GM12878 (cell line): ENCODE measurements around the gene TAS2R30. TPM values are rescaled to one million over a fixed set of nuclear protein-coding genes. Genes with fewer than 3 reads are reported as not detected.

Source experiments
- ATAC-seq: fragments of 200-7000 bp; cut with Tn5 transposase; 3 replicates; pipeline ENCODE4 v1.9.1; 2020; ENCODE audit warnings: mild to moderate bottlenecking, moderate library complexity
- BruUV-seq: library from RNA; stranded (reverse); fragments of 400-500 nt; replicated peaks from 2 replicates; lab custom pipeline; 2021; lab: Mats Ljungman, UMichigan
- CTCF ChIA-PET: fragments of 300-600 bp; sonication (Branson Sonifier 250); formaldehyde crosslinking; extraction: SDS; loops from one replicate; lab custom pipeline; 2021; ENCODE audit warnings: inconsistent platforms; lab: Yijun Ruan, JAX
- POLR2A ChIA-PET: fragments of 350-600 bp; formaldehyde crosslinking; extraction: SDS; loops from one replicate; lab custom pipeline; 2021; ENCODE audit warnings: inconsistent platforms; lab: Charles Lee
- RAD21 ChIA-PET: fragments of 300-600 bp; sonication (Branson Sonifier 250); formaldehyde crosslinking; loops from one replicate; lab custom pipeline; 2023; ENCODE audit warnings: antibody characterized with exemption; ENCODE audit not compliant: unreplicated experiment; lab: Charles Lee
- SMC1A ChIA-PET: fragments of 300-600 bp; sonication (Branson Sonifier 250); formaldehyde crosslinking; loops from one replicate; lab custom pipeline; 2023; ENCODE audit not compliant: unreplicated experiment, uncharacterized antibody; lab: Charles Lee
- DNase-seq: peaks from one replicate; pipeline ENCODE4 v3.0.0-alpha.2; 2011; ENCODE audit warnings: low read depth, low spot score
- FAIRE-seq: peaks from 3 replicates; lab custom pipeline; 2011; peaks lifted over from hg19 to GRCh38; lab: Jason Lieb, UNC
- H2AFZ ChIP-seq: 2 replicates; pipeline ENCODE4 v1.6.0; 2011; ENCODE audit warnings: low read depth, low read length, control low read depth; ENCODE audit not compliant: control insufficient read depth
- H3K27ac ChIP-seq: 2 replicates; pipeline ENCODE4 v1.5.1; 2011; ENCODE audit warnings: control low read depth; ENCODE audit not compliant: control insufficient read depth, insufficient read depth
- H3K27me3 ChIP-seq, 2 experiments: replicated peaks in 1 of 2; 2 replicates each; pipeline versions ENCODE4 v1.6.0 to v1.6.1; 2011; ENCODE audit warnings: low read length in 1 of 2; ENCODE audit not compliant: control insufficient read depth in 2 of 2, insufficient read depth in 2 of 2
- H3K36me3 ChIP-seq, 2 experiments: 2 replicates each; pipeline ENCODE4 v1.5.1; 2011; ENCODE audit warnings: low read length in 1 of 2; ENCODE audit not compliant: control insufficient read depth in 2 of 2, insufficient read depth in 2 of 2
- H3K4me1 ChIP-seq: 2 replicates; pipeline ENCODE4 v1.6.1; 2011; ENCODE audit warnings: mild to moderate bottlenecking, low read length, moderate library complexity, mixed read lengths; ENCODE audit not compliant: control insufficient read depth, insufficient read depth
- H3K4me2 ChIP-seq: 2 replicates; pipeline ENCODE4 v1.6.0; 2011; ENCODE audit warnings: control low read depth; ENCODE audit not compliant: control insufficient read depth, insufficient read depth
- H3K4me3 ChIP-seq: fragments of 200-600 bp; sonication (generic); 2 replicates; pipeline ENCODE4 v1.5.1; 2016
- H3K79me2 ChIP-seq: 2 replicates; pipeline ENCODE4 v1.6.0; 2011; ENCODE audit warnings: low read length; ENCODE audit not compliant: control insufficient read depth, insufficient read depth
- H3K9ac ChIP-seq: 2 replicates; pipeline ENCODE4 v1.8.0; 2011; ENCODE audit warnings: low read length, control low read depth, mixed read lengths; ENCODE audit not compliant: control insufficient read depth, insufficient read depth
- H3K9me3 ChIP-seq: replicated peaks from 3 replicates; pipeline ENCODE4 v1.5.1; 2011; ENCODE audit warnings: mild to moderate bottlenecking, low read length; ENCODE audit not compliant: control insufficient read depth, insufficient read depth
- H4K20me1 ChIP-seq: 2 replicates; pipeline ENCODE4 v1.6.0; 2011; ENCODE audit not compliant: control insufficient read depth, insufficient read depth
- CBX3 ChIP-seq: fragments of 200-600 bp; sonication (generic); IDR thresholded peaks from 2 replicates; pipeline ENCODE4 v1.6.1; 2016; ENCODE audit warnings: low read depth, borderline replicate concordance
- MEF2A ChIP-seq: IDR thresholded peaks from 2 replicates; pipeline ENCODE4 v1.6.1; 2011; ENCODE audit warnings: low read depth, mild to moderate bottlenecking, low read length, moderate library complexity; ENCODE audit not compliant: insufficient read depth
- NBN ChIP-seq: fragments of 450-650 bp; IDR thresholded peaks from 2 replicates; pipeline ENCODE4 v1.6.1; 2016
- NFIC ChIP-seq: IDR thresholded peaks from 2 replicates; pipeline ENCODE4 v1.6.1; 2012; ENCODE audit warnings: low read depth, mild to moderate bottlenecking, inconsistent platforms, low read length, moderate library complexity
- POU2F2 ChIP-seq: IDR thresholded peaks from 3 replicates; pipeline ENCODE4 v1.6.1; 2011; ENCODE audit warnings: low read depth, mild to moderate bottlenecking, low read length, borderline replicate concordance
- SIX5 ChIP-seq: IDR thresholded peaks from 2 replicates; pipeline ENCODE4 v1.6.1; 2011; ENCODE audit warnings: mild to moderate bottlenecking, low read depth, low read length, moderate library complexity; ENCODE audit not compliant: severe bottlenecking
- SP1 ChIP-seq: IDR thresholded peaks from one replicate; pipeline ENCODE4 v1.6.1; 2011; ENCODE audit warnings: low read depth, low read length
- STAT3 ChIP-seq: IDR thresholded peaks from 2 replicates; pipeline ENCODE4 v1.6.1; 2011; ENCODE audit warnings: low read depth, low read length, improper control_type of control experiment
- ZBTB33 ChIP-seq: fragments of 450-650 bp; IDR thresholded peaks from 2 replicates; pipeline ENCODE4 v1.6.1; 2017; ENCODE audit warnings: mild to moderate bottlenecking
- ZNF384 ChIP-seq: IDR thresholded peaks from 2 replicates; pipeline ENCODE4 v1.6.1; 2012; ENCODE audit warnings: low read depth, mild to moderate bottlenecking, low read length, improper control_type of control experiment, borderline replicate concordance
- ZNF592 ChIP-seq: fragments of 450-650 bp; IDR thresholded peaks from 2 replicates; pipeline ENCODE4 v1.6.1; 2017; ENCODE audit warnings: mild to moderate bottlenecking, moderate library complexity
- WGBS: methylation state at CpG from one replicate; pipeline ENCODE4 v1.1.6; 2016; ENCODE audit warnings: low lambda C conversion rate; ENCODE audit not compliant: insufficient replicate concordance, insufficient coverage; ENCODE audit errors: missing lambda C conversion rate; 5-methylcytosine and 5-hydroxymethylcytosine counted together
- in situ Hi-C: fragments of 300-500 bp; cut with MboI; formaldehyde crosslinking; loops from 9 replicates; pipeline ENCODE4 v1.14.3; 2018; ENCODE audit warnings: mixed read lengths
- intact Hi-C: fragments of 100-400 bp; cut with micrococcal nuclease; formaldehyde crosslinking; loops from one replicate; pipeline ENCODE4 v1.14.2; 2022; ENCODE audit not compliant: unreplicated experiment
- polyA plus RNA-seq, 11 experiments: library from polyadenylated mRNA; depleted of rRNA in 4 of 11; unstranded in 6 of 11; stranded (reverse) in 5 of 11; fragments of >200 nt; fragmentation: Nextera tagmentation in 4 of 11; fragmentation: Illumina TruSeq in 1 of 11; extraction: Ambion mirVana in 4 of 11; extraction: Trizol in 1 of 11; gene quantifications; 1 replicate in 1 of 11; 2 replicates in 10 of 11; pipeline versions ENCODE4 v1.2.1 to v1.2.3, GENCODE V29; 2011 to 2016; ENCODE audit warnings: inconsistent platforms in 2 of 11, missing spikeins in 2 of 11, low read depth in 1 of 11
- total RNA-seq, 4 experiments: library from RNA; depleted of rRNA in 3 of 4; stranded (reverse); fragments of >200 nt in 3 of 4; fragmentation: Illumina TruSeq in 1 of 4; extraction: Trizol in 1 of 4; gene quantifications; 2 replicates each; pipeline versions ENCODE4 v1.2.1 to v1.2.3, GENCODE V29; 2013 to 2021
- TF ChIP-seq, protein P1 (sequence below): fragments of 450-650 bp; IDR thresholded peaks from 2 replicates; pipeline ENCODE4 v1.6.1; 2017; ENCODE audit warnings: borderline replicate concordance
- TF ChIP-seq, protein P2 (sequence below): IDR thresholded peaks from 2 replicates; pipeline ENCODE4 v1.6.1; 2011; ENCODE audit warnings: low read depth, mild to moderate bottlenecking, low read length, moderate library complexity, borderline replicate concordance; ENCODE audit errors: extremely low read depth
- TF ChIP-seq, protein P3 (sequence below): fragments of 450-650 bp; IDR thresholded peaks from 2 replicates; pipeline ENCODE4 v1.6.1; 2017; ENCODE audit warnings: mild to moderate bottlenecking, low read depth, inconsistent platforms; ENCODE audit not compliant: poor library complexity, severe bottlenecking

Gene TAS2R30
- total and polyA plus RNA-seq, 10 of the 15 experiments (the other 5 are each of a cell fraction or from before 2014, with no cell fraction given) = 0.09 to 5.9 (median 0.54) TPM; not detected in 3

DNA sequence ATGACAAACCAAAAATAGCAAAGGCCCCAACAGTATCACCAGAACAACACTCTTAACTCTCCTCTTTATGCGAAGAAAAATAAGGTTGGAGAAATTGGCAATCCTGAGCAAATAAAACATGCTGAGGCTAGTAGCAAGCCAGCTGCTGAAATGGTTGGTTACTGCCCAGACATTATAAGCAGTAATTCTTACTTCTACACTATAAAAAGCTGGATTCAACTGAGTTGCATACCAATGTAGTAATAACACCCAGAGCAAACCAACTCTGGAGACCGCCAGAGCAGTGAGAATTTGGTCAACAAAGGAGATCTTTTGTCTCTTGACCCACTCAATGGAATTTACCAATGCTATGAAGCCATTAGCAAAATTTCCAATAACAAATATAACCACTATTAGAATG lies 628 bp downstream of the TAS2R30 start:
- intact Hi-C loops = no loop called here
- ChIA-PET CTCF (no interaction called here), SMC1A (interaction anchor here (0.7 to 1.6 kb wide), 2 partner anchors 22 to 37 kb away, joined by 3 read pairs; partner anchors contain the start of gene SMIM10L1), RAD21 (interaction anchor here (0.6 kb wide), 1 partner anchor 409 kb away, joined by 3 read pairs; no protein-coding TSS in a partner anchor), POLR2A (interaction anchor here (0.5 kb wide), 1 partner anchor 152 kb away, joined by 4 read pairs; no protein-coding TSS in a partner anchor)
- 98% methylated on average over 2 of the region's 2 CpGs for WGBS
- no peak overlapping the region for H2AFZ ChIP-seq
- no peak overlapping the region for H3K9ac ChIP-seq
- H3K27me3 ChIP-seq = no peaks in the 10 kb centered on the region
- H3K4me3 ChIP-seq = no peak overlapping the region
- H3K9me3 ChIP-seq = no peaks in the 10 kb centered on the region; the same call in 2 of the 3 replicates
- H3K4me2 ChIP-seq = no peak overlapping the region
- peaks cover 2% of the 10 kb centered on the region; the same call in 1 of the 2 replicates for H3K79me2 ChIP-seq
- H4K20me1 ChIP-seq = no peaks in the 10 kb centered on the region
- FAIRE-seq (no peak), DNase-seq (no peak), ATAC-seq (no peak)
- H3K27ac ChIP-seq = no peak overlapping the region
- in situ Hi-C loops = no loop called here
- H3K36me3 ChIP-seq = no peaks in the 10 kb centered on the region; a peak in 1 of 4 replicates
- no peaks in the 10 kb centered on the region for H3K4me1 ChIP-seq
- no TSS peak for BruUV-seq
- TF ChIP-seq NFIC (no peak), ZNF592 (no peak), NBN (no peak), SIX5 (no peak), POU2F2 (no peak), STAT3 (no peak), MEF2A (no peak), ZNF384 (no peak), ZBTB33 (no peak), SP1 (no peak), CBX3 (no peak)
- TF ChIP-seq, protein P1, sequence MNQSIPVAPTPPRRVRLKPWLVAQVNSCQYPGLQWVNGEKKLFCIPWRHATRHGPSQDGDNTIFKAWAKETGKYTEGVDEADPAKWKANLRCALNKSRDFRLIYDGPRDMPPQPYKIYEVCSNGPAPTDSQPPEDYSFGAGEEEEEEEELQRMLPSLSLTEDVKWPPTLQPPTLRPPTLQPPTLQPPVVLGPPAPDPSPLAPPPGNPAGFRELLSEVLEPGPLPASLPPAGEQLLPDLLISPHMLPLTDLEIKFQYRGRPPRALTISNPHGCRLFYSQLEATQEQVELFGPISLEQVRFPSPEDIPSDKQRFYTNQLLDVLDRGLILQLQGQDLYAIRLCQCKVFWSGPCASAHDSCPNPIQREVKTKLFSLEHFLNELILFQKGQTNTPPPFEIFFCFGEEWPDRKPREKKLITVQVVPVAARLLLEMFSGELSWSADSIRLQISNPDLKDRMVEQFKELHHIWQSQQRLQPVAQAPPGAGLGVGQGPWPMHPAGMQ = no peak
- TF ChIP-seq, protein P2, sequence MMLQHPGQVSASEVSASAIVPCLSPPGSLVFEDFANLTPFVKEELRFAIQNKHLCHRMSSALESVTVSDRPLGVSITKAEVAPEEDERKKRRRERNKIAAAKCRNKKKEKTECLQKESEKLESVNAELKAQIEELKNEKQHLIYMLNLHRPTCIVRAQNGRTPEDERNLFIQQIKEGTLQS = no peak
- TF ChIP-seq, protein P3, sequence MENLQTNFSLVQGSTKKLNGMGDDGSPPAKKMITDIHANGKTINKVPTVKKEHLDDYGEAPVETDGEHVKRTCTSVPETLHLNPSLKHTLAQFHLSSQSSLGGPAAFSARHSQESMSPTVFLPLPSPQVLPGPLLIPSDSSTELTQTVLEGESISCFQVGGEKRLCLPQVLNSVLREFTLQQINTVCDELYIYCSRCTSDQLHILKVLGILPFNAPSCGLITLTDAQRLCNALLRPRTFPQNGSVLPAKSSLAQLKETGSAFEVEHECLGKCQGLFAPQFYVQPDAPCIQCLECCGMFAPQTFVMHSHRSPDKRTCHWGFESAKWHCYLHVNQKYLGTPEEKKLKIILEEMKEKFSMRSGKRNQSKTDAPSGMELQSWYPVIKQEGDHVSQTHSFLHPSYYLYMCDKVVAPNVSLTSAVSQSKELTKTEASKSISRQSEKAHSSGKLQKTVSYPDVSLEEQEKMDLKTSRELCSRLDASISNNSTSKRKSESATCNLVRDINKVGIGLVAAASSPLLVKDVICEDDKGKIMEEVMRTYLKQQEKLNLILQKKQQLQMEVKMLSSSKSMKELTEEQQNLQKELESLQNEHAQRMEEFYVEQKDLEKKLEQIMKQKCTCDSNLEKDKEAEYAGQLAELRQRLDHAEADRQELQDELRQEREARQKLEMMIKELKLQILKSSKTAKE = no peak
